ENCODE results near the gene BCAS3.
"Not testable (repeated sequence)": the region's sequence is repeated elsewhere in the genome, so short reads cannot be mapped to it uniquely, and the experiment has no call there.

BCAS3 gene

DNA sequence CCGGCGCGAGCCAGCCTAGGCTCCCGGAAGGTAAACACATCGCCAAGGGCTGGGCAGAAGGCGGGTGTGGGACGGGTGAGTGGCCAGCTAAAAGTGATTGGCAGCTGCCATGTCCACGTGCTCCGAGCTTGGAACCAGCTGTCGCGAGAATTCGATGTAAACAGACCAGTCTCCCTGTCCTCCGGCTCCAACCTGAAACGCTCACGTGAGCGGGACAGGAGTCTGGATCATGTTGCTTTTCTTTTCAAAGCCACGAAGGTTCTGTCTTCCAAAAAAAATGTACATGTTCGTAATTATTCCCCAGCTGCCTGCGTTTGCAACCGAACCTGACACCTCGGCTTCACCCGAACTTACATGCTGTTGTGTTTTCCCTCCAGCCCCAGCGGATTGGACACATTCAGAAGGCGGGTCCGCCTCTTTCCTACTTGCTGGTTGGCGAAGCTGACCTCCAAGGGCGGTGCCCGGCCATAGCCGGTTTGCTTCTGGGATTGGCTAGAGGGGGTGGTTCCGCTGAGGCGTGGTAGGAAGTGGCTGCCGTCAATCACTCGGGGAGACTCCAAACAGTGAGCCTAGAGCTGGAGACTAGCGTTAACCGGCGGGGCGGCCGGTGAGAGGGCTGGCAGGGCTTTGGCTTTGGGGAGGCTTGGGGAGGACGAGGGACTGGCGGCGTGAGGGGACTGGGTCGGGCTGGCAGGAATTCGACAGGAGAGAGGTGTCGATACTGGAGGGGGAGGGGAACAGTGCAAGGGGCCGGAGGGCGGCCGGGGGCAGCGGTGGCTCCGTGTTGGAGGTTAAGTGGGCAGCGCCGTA is at the start of gene BCAS3:
TSS of gene BCAS3 (plus strand) at position 544 of the 810 bp plus-strand sequence.
- DNase-seq: peak; percentile 98 to 100 (median 99)

- DNase-seq: peak in 1 of 3 experiments; percentile 4
Observed at GRCh38 chr17:60628252-60628889, 49.3 kb upstream of the BCAS3 start.

GRCh38 chr17:60629120-60629519 is 48.5 kb upstream of the BCAS3 start:
- DNase-seq: no peak

GRCh38 chr17:60630352-60630751 is 47.3 kb upstream of the BCAS3 start:
- DNase-seq: no peak

- no peak for DNase-seq
Observed at GRCh38 chr17:60631119-60631518, 46.5 kb upstream of the BCAS3 start.

DNA sequence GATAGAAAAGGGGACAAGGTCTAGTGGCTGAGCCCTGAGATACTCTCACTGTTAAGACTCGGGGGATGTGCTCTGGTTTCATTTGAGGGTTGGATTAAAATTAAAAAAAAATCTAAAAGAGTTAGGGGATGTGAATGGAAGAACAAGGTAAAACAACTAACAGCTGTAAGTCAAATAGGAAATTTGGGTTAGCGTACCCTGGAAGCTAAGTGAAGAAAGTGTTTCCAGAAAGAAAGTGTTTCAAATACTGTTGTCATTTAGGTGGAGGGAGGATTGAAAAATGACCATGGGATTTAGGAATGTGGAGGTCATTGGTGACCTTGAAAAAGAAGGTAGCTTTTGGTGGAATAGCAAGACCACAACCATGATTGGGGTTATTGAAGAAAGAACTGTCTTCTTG is 40.0 kb upstream of the BCAS3 start:
- no peak for DNase-seq

- DNase-seq: no peak
Observed at GRCh38 chr17:60639019-60639330, 38.7 kb upstream of the BCAS3 start.

DNA sequence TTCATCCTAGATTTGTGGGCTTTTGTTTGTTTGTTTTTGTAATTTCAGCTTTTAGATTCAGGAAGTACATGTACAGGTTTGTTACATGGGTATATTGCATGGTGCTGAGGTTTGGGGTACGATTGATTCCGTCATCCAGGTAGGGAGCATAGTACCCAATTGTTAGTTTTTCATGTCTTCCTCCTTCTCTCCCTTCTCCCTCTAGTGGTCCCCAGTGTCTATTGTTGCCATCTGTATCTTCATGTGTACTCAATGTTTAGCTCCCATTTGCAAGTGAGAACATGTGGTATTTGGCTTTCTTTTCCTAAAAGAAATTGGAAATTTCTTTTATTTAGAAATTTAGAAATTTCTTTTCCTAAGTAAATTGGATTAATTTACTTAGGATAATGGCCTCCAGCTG is 37.1 kb upstream of the BCAS3 start:
- DNase-seq: peak in 1 of 3 experiments; percentile 13

DNA sequence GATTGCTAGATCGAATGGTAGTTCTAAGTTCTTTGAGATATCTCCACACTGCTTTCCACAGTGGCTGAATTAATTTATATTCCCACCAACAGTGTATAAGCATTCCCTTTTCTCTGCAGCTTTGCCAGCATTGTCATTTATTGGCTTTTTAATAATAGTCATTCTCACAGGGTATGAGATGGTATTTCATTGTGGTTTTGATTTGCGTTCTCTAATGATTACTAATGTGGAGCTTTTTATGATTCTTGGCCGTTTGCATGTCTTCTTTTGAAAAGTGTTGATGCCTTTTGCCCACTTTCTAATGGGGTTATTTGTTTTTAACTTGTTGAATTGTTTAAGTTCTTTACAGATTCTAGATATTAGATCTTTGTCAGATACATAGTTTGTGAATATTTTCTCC is 36.5 kb upstream of the BCAS3 start:
- DNase-seq: no peak

- DNase-seq: peak; percentile 68 to 91 (median 73)
Observed at GRCh38 chr17:60641810-60642220, 35.8 kb upstream of the BCAS3 start.

- DNase-seq: peak; percentile 9 to 69 (median 46)
Observed at GRCh38 chr17:60645918-60646523, 31.6 kb upstream of the BCAS3 start.

DNA sequence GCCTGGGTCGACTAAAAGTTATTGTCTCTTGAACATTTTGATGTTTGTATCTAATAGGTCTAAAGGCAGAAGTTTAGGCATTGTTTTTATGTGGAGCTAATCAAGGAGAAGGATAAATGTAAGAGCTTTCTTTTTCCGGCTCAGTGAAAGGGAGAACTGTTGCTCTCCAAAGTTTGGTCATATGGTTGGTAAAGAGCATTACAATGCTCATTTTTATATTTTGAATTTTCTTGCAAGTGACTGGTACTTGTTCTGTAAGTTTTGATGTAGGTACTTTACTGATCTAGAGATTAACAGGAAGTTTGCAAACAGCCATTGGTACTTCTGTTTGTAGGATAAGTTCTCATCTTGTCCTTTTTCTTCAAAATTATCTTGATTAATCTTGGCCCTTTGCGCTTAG is 30.9 kb upstream of the BCAS3 start:
- no peak for DNase-seq

DNA sequence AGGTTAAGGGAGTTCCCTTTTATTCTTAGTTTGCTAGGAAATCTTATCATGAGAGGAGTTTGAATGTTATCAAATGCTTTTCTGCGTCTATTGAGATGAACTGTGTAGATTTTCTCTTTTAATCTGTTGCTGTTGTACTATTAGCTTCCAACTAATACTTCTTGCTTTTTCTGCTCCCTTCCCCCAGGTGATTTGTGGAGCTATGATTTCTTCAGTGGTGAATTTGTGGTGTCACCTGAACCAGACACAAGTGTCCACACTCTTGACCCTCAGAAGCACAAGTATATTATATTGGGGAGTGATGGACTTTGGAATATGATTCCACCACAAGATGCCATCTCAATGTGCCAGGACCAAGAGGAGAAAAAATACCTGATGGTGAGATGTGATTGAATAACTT is 29.9 kb upstream of the BCAS3 start:
- no peak for DNase-seq

- DNase-seq: no peak
Observed at GRCh38 chr17:60652454-60653247, 25.0 kb upstream of the BCAS3 start.

GRCh38 chr17:60653569-60653968 is 24.1 kb upstream of the BCAS3 start:
- no peak for DNase-seq

DNA sequence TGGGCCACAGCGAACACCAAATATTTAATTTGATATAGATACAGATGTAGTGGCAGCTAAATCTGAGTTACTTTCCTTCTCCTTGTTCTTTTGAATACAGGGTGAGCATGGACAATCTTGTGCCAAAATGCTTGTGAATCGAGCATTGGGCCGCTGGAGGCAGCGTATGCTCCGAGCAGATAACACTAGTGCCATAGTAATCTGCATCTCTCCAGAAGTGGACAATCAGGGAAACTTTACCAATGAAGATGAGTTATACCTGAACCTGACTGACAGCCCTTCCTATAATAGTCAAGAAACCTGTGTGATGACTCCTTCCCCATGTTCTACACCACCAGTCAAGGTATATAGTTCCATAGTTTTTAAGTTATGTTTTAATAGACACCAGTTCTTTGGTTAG is 21.2 kb upstream of the BCAS3 start:
- no peak for DNase-seq

DNA sequence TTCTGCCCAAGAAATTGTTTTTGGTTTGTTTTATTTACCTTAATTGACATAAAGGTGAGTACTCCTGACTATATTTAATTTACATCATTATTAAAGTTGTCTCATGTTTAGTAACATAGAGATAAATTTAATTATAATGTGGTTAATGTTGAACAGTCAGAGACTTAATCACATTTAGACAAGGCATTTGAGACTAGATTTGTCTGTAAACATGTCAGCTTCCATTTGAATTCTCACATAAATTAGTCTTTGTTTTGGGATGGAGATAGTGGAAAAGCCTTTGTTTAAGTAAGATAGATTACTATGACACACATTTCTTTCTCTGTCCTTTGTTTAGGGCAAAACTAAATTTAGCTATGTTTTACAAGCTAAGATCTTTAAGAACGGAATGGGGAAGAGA is 18.5 kb upstream of the BCAS3 start:
- no peak for DNase-seq

- no peak for DNase-seq
Observed at GRCh38 chr17:60661489-60661888, 16.2 kb upstream of the BCAS3 start.

DNA sequence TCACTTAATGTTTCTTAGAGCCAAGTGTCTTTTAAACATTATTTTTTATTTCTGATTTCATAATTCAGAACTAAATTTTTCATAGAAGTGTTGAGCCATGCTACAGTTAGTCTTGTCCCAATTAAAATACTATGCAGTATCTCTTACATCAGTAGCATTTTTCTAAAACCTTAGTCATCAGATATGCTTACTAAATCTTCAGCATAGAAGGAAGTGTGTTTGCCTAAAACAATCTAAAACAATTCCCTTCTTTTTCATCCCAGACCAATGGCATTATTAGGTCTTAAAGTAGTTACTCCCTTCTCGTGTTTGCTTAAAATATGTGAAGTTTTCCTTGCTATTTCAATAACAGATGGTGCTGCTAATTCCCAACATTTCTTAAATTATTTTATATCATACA is 13.6 kb upstream of the BCAS3 start:
- DNase-seq: no peak

DNA sequence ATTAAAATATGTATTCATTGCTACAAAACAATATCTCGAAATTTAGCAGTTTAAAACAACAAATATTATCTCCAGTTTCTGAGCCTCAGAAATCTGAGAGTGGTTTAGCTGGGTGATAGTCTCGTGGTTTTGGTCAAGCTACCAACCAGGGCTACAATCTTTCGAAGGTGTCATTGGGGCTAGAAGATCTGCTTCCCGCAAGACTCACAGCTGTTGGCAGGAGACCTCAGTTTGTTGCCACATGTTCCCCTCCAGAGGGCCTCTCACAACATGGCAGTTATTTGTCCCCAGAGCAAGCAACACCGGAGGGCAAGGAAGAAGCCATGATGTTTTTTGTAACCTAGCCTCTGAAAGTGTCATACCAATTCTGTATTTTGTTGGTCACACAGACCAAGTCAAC is 12.0 kb upstream of the BCAS3 start:
- DNase-seq: peak in 1 of 3 experiments; percentile 3

DNA sequence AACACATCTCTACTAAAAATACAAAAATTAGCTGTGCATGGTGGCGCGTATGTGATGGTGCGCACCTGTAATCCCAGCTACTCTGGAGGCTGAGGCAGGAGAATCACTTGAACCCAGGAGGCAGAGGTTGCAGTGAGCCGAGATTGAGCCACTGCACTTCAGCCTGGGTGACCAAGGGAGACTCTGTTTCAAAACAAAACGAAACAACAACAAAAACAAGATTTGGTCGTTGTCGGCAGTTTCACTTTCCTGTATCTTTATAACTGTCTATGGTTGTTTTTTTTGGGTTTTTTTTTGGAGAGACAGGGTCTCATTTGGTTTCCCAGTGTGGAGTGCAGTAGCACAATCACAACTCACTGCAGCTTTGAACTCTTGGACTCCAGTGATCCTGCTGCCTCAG is 8.9 kb upstream of the BCAS3 start:
- not testable (repeated sequence) for DNase-seq

DNA sequence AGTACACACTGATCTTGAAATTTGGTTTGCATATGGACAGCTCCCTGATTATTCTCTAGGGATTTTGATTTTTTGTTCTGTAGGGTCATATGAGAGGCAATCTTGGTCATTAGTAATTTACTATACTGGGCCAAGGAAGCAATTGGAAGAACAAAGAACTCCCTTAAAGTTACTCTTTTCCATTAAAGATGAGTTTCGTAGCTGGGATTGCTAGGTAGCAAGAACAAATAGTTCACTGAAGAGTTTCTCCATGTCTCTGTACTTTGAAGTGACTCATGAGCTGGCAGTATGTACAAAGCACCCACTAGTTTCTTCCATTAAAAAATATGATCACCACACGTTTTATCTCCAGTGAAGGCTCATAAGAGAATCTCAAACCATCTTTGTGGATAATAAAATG is 6.2 kb upstream of the BCAS3 start:
- DNase-seq: no peak

DNA sequence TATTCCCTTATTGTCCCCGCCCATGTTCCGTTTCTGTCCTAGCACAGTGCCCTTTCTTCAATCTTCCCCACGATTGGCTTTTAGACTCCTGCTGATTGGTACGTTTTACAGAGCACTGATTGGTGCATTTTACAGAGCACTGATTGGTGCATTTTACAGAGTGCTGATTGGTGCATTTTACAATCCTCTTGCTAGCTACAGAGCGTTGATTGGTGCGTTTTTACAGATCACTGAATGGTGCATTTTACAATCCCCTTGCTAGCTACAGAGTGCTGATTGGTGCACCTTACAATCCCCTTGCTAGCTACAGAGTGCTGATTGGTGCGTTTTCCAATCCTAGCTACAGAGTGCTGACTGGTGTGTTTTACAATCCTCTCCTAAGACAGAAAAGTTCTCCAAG is 3.0 kb upstream of the BCAS3 start:
- not testable (repeated sequence) for DNase-seq

All from NCI-H1417 (cell line).